SK-N-SH (cell line): ENCODE measurements around the gene NHLRC2. TPM values are rescaled to one million over a fixed set of nuclear protein-coding genes. Genes with fewer than 3 reads are reported as not detected.

Experiments
- CTCF ChIA-PET: fragments of 300-600, 350-600 bp; formaldehyde crosslinking; extraction: SDS; loops from one replicate; lab custom pipeline; 2021; lab: Yijun Ruan, JAX
- POLR2A ChIA-PET: fragments of 350-600 bp; sonication (Branson Sonifier 250); formaldehyde crosslinking; extraction: SDS; loops from one replicate; lab custom pipeline; 2020; ENCODE audit warnings: antibody characterized with exemption, inconsistent platforms; lab: Yijun Ruan, JAX
- DNase-seq: peaks from one replicate; pipeline ENCODE4 v3.0.0; 2012
- H2AFZ ChIP-seq: fragments of 200-600 bp; sonication (generic); 2 replicates; pipeline ENCODE4 v1.8.1; 2016; ENCODE audit warnings: antibody characterized with exemption, mild to moderate bottlenecking, low read depth
- H3F3A ChIP-seq: fragments of 200-600 bp; sonication (generic); replicated peaks from 2 replicates; pipeline ENCODE3; 2016; ENCODE audit warnings: antibody characterized with exemption, mild to moderate bottlenecking; ENCODE audit not compliant: insufficient read depth
- H3K27ac ChIP-seq, 2 experiments: fragments of 200-500 bp in 1 of 2; fragments of 200-600 bp in 1 of 2; sonication (Bioruptor generic) in 1 of 2; sonication (generic), shearing (Covaris generic) in 1 of 2; 2 replicates each; pipeline versions ENCODE4 v1.5.1 to v1.6.1; 2014 to 2016; ENCODE audit warnings: low read depth in 2 of 2, inconsistent platforms in 1 of 2, low read length in 1 of 2, mild to moderate bottlenecking in 1 of 2, mixed read lengths in 1 of 2
- H3K27me3 ChIP-seq: fragments of 200-600 bp; sonication (generic), shearing (Covaris generic); 2 replicates; pipeline ENCODE4 v1.6.1; 2016; ENCODE audit warnings: mixed run types; ENCODE audit not compliant: insufficient read depth
- H3K36me3 ChIP-seq, 2 experiments: fragments of 200-500 bp in 1 of 2; fragments of 200-600 bp in 1 of 2; sonication (Bioruptor generic) in 1 of 2; sonication (generic) in 1 of 2; replicated peaks in 1 of 2; 2 replicates each; pipeline versions ENCODE3 to v1.5.1; 2014 to 2016; ENCODE audit warnings: low read length in 1 of 2, mild to moderate bottlenecking in 1 of 2; ENCODE audit not compliant: insufficient read depth in 2 of 2, control insufficient read depth in 1 of 2
- H3K4me1 ChIP-seq, 2 experiments: fragments of 200-500 bp in 1 of 2; fragments of 200-600 bp in 1 of 2; sonication (Bioruptor generic) in 1 of 2; sonication (generic), shearing (Covaris generic) in 1 of 2; 2 replicates each; pipeline versions ENCODE4 v1.5.1 to v1.6.1; 2014 to 2016; ENCODE audit warnings: low read depth in 1 of 2, low read length in 1 of 2, mixed run types in 1 of 2; ENCODE audit not compliant: insufficient read depth in 2 of 2, control insufficient read depth in 1 of 2
- H3K4me2 ChIP-seq: fragments of 200-600 bp; sonication (generic), shearing (Covaris generic); 2 replicates; pipeline ENCODE4 v1.6.1; 2017; ENCODE audit warnings: mixed run types
- H3K4me3 ChIP-seq, 2 experiments: fragments of 200-500 bp in 1 of 2; fragments of 200-600 bp in 1 of 2; sonication (Bioruptor generic) in 1 of 2; sonication (generic), shearing (Covaris generic) in 1 of 2; 2 replicates each; pipeline versions ENCODE4 v1.5.1 to v1.8.1; 2014 to 2016; ENCODE audit warnings: low read depth in 2 of 2, inconsistent platforms in 1 of 2, low read length in 1 of 2, mild to moderate bottlenecking in 1 of 2, mixed read lengths in 1 of 2, moderate library complexity in 1 of 2
- H3K79me2 ChIP-seq: fragments of 200-600 bp; sonication (generic); 2 replicates; pipeline ENCODE4 v1.8.1; 2017; ENCODE audit warnings: mild to moderate bottlenecking; ENCODE audit not compliant: insufficient read depth
- H3K9ac ChIP-seq: fragments of 200-600 bp; sonication (generic); 2 replicates; pipeline ENCODE4 v1.6.1; 2017; ENCODE audit warnings: mixed run types
- H3K9me2 ChIP-seq: fragments of 200-600 bp; sonication (generic); 2 replicates; pipeline ENCODE4 v1.6.1; 2017; ENCODE audit warnings: mixed run types
- H3K9me3 ChIP-seq: fragments of 200-600 bp; sonication (generic); 2 replicates; pipeline ENCODE4 v1.6.1; 2017; ENCODE audit warnings: mixed run types, mild to moderate bottlenecking, moderate library complexity
- H4K20me1 ChIP-seq: fragments of 200-600 bp; sonication (generic); 2 replicates; pipeline ENCODE4 v1.6.1; 2017; ENCODE audit warnings: mild to moderate bottlenecking, mixed run types; ENCODE audit not compliant: insufficient read depth
- CHD2 ChIP-seq: fragments of 150-350 bp; IDR thresholded peaks from 2 replicates; pipeline ENCODE4 v1.6.1; 2018; ENCODE audit warnings: low read length; ENCODE audit not compliant: partially characterized antibody
- ELF1 ChIP-seq: IDR thresholded peaks from 2 replicates; pipeline ENCODE4 v1.4.0; 2012
- FOXM1 ChIP-seq: IDR thresholded peaks from 2 replicates; pipeline ENCODE4 v1.4.0; 2012; ENCODE audit warnings: low read depth, mild to moderate bottlenecking
- JUND ChIP-seq: IDR thresholded peaks from 2 replicates; pipeline ENCODE4 v1.4.0; 2012
- MEF2A ChIP-seq: IDR thresholded peaks from 2 replicates; pipeline ENCODE4 v1.4.0; 2012; ENCODE audit warnings: low read depth, borderline replicate concordance
- NFIC ChIP-seq: IDR thresholded peaks from 2 replicates; pipeline ENCODE4 v1.4.0; 2012; ENCODE audit warnings: borderline replicate concordance
- RCOR1 ChIP-seq: fragments of 150-350 bp; IDR thresholded peaks from 2 replicates; pipeline ENCODE4 v1.6.1; 2017; ENCODE audit warnings: antibody characterized with exemption, low read length
- SIN3A ChIP-seq: IDR thresholded peaks from 2 replicates; pipeline ENCODE4 v1.6.1; 2012; ENCODE audit warnings: low read depth, mild to moderate bottlenecking, low read length, moderate library complexity, borderline replicate concordance
- SMC3 ChIP-seq: IDR thresholded peaks from 2 replicates; pipeline ENCODE4 v1.6.1; 2012; ENCODE audit warnings: low read depth, low read length, improper control_type of control experiment
- TAF1 ChIP-seq: IDR thresholded peaks from 2 replicates; pipeline ENCODE4 v1.6.1; 2012; ENCODE audit warnings: low read depth, mild to moderate bottlenecking, low read length, moderate library complexity, borderline replicate concordance
- YY1 ChIP-seq: IDR thresholded peaks from 2 replicates; pipeline ENCODE4 v1.4.0; 2012; ENCODE audit warnings: low read depth, mild to moderate bottlenecking
- WGBS: methylation state at CpG from one replicate; pipeline ENCODE4 v1.1.6; 2017; ENCODE audit warnings: low lambda C conversion rate; 5-methylcytosine and 5-hydroxymethylcytosine counted together
- polyA plus RNA-seq, 3 experiments: library from polyadenylated mRNA; depleted of rRNA; stranded (reverse); fragments of >200 nt; gene quantifications; 2 replicates each; pipeline ENCODE4 v1.2.3, GENCODE V29; 2012
- TF ChIP-seq, protein P1 (sequence below): fragments of 200-600 bp; sonication (generic); IDR thresholded peaks from 2 replicates; pipeline ENCODE4 v1.6.1; 2017; ENCODE audit warnings: antibody characterized with exemption, mild to moderate bottlenecking, moderate library complexity
- TF ChIP-seq, protein P2 (sequence below): fragments of 150-350 bp; IDR thresholded peaks from 2 replicates; pipeline ENCODE4 v1.6.1; 2016; ENCODE audit warnings: mild to moderate bottlenecking, low read depth, low read length
- TF ChIP-seq, protein P3 (sequence below): IDR thresholded peaks from 2 replicates; pipeline ENCODE4; 2012
- TF ChIP-seq, protein P4 (sequence below): IDR thresholded peaks from 2 replicates; pipeline ENCODE4 v1.4.0; 2012; ENCODE audit warnings: low read depth, borderline replicate concordance
- TF ChIP-seq, protein P5 (sequence below): IDR thresholded peaks from 2 replicates; pipeline ENCODE4 v1.4.0; 2012; ENCODE audit warnings: low read depth

Gene NHLRC2
- polyA plus RNA-seq, 1 of the 3 experiments (the other 2 are of a cell fraction), result 2.8 TPM

DNA sequence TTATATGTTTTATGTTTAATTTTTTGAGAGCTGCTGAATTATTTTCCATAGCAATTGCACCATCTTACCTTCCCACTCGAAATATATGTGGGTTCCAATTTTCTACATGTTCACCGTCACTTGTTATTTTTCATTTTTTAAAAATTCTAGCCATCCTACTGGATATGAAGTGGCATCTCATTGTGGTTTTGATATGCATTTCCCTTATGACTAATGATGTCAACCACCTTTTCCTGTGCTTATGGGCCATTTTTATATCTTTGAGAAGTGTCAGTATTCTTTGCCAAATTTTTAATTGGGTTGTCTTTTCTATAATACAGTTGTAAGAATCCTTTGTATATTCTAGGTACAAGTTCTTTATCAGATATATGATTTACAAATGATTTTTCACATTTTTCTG, 27.8 kb downstream of the NHLRC2 start (continued):
- TF ChIP-seq, protein P1, sequence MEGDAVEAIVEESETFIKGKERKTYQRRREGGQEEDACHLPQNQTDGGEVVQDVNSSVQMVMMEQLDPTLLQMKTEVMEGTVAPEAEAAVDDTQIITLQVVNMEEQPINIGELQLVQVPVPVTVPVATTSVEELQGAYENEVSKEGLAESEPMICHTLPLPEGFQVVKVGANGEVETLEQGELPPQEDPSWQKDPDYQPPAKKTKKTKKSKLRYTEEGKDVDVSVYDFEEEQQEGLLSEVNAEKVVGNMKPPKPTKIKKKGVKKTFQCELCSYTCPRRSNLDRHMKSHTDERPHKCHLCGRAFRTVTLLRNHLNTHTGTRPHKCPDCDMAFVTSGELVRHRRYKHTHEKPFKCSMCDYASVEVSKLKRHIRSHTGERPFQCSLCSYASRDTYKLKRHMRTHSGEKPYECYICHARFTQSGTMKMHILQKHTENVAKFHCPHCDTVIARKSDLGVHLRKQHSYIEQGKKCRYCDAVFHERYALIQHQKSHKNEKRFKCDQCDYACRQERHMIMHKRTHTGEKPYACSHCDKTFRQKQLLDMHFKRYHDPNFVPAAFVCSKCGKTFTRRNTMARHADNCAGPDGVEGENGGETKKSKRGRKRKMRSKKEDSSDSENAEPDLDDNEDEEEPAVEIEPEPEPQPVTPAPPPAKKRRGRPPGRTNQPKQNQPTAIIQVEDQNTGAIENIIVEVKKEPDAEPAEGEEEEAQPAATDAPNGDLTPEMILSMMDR, result no peak
- TF ChIP-seq MEF2A, result no peak
- TF ChIP-seq RCOR1, result no peak
- TF ChIP-seq, protein P2, sequence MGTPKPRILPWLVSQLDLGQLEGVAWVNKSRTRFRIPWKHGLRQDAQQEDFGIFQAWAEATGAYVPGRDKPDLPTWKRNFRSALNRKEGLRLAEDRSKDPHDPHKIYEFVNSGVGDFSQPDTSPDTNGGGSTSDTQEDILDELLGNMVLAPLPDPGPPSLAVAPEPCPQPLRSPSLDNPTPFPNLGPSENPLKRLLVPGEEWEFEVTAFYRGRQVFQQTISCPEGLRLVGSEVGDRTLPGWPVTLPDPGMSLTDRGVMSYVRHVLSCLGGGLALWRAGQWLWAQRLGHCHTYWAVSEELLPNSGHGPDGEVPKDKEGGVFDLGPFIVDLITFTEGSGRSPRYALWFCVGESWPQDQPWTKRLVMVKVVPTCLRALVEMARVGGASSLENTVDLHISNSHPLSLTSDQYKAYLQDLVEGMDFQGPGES, result no peak

DNA sequence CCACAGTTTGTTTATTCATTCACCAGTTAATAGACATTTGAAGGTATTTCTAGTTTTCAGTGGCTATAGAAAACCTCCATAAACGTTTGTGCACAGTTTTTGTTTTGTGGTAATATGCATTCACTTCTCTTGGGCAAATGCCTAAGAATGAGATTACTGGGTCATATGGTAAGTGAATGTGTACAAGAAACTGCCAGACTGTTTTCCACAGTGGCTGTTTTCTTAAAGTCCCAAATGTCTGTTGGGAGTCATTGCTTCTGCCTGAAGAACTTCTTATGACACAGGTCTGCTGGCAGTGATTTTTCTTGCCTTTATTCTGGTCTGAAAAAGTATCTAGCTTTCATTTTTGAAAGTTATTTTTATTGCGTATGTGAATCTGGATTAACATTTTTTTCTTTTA, 35.5 kb downstream of the NHLRC2 start:
- 0 out of 2 replicates have a peak, but pooled peaks cover 3% of the 10 kb centered on the region for H3K9me3 ChIP-seq
- no peaks in the 10 kb centered on the region for H3K9me2 ChIP-seq
- H3K4me2 ChIP-seq, result no peak overlapping the region
- no peak overlapping the region for H3K27ac ChIP-seq
- POLR2A ChIA-PET, result no interaction called here
- H3K9ac ChIP-seq, result no peak overlapping the region
- H3K4me1 ChIP-seq, result peaks cover 0 to under 1% of the 10 kb centered on the region in 2 experiments; a peak in 1 of 4 replicates
- H3K4me3 ChIP-seq, result no peak overlapping the region
- whole genome bisulfite sequencing, result 77% methylated on average over 2 of the region's 2 CpGs
- no peaks in the 10 kb centered on the region for H4K20me1 ChIP-seq
- H3K79me2 ChIP-seq, result no peaks in the 10 kb centered on the region
- peaks cover 3% of the 10 kb centered on the region for H3F3A ChIP-seq
- CTCF ChIA-PET, result no interaction called here
- H2AFZ ChIP-seq, result no peak overlapping the region
- H3K36me3 ChIP-seq, result peaks cover 20 to 39% of the 10 kb centered on the region in 2 experiments
- no peaks in the 10 kb centered on the region for H3K27me3 ChIP-seq
- no peak for TF ChIP-seq NFIC
- TF ChIP-seq YY1, result no peak
- no peak for TF ChIP-seq TAF1
- no peak for TF ChIP-seq SIN3A
- TF ChIP-seq, protein P3, sequence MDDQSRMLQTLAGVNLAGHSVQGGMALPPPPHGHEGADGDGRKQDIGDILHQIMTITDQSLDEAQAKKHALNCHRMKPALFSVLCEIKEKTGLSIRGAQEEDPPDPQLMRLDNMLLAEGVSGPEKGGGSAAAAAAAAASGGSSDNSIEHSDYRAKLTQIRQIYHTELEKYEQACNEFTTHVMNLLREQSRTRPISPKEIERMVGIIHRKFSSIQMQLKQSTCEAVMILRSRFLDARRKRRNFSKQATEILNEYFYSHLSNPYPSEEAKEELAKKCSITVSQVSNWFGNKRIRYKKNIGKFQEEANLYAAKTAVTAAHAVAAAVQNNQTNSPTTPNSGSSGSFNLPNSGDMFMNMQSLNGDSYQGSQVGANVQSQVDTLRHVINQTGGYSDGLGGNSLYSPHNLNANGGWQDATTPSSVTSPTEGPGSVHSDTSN, result no peak
- TF ChIP-seq CHD2, result no peak
- no peak for TF ChIP-seq SMC3
- no peak for TF ChIP-seq MEF2A
- no peak for DNase-seq

DNA sequence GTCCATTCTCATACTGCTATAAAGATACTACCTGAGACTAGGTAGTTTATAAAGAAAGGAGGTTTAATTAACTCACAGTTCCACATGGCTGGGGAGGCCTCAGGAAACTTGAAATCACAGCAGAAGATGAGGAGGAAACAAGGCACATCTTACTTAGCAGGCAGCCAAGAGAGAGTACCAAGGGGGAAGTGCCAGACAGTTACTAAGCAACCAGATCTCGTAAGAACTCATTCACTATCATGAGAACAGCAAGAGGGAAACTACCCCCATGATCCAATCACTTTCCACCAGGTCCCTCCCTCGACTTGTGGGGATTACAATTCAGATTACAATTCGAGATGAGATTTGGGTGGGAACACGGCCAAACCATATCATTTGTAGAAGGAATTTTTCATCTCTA, 36.3 kb downstream of the NHLRC2 start:
- Histone ChIP-seq H3K79me2 (no peaks in the 10 kb centered on the region), H3K4me1 (peaks cover 0 to 8% of the 10 kb centered on the region in 2 experiments; a peak in 1 of 4 replicates), H4K20me1 (no peaks in the 10 kb centered on the region), H3K9me3 (no peaks in the 10 kb centered on the region), H3K4me3 (no peak overlapping the region), H3F3A (peaks cover 3% of the 10 kb centered on the region), H3K9ac (no peak overlapping the region), H3K4me2 (no peak overlapping the region), H3K9me2 (no peaks in the 10 kb centered on the region), H2AFZ (no peak overlapping the region), H3K27me3 (no peaks in the 10 kb centered on the region), H3K36me3 (peaks cover 16 to 30% of the 10 kb centered on the region in 2 experiments), H3K27ac (no peak overlapping the region)
- DNase-seq, result no peak
- ChIA-PET CTCF (no interaction called here), POLR2A (no interaction called here)
- WGBS, result 96% methylated on average over 4 of the region's 4 CpGs
- no peak for TF ChIP-seq ELF1
- TF ChIP-seq, protein P1, result no peak
- no peak for TF ChIP-seq SMC3
- no peak for TF ChIP-seq SIN3A
- TF ChIP-seq, protein P3, result no peak
- TF ChIP-seq, protein P4, sequence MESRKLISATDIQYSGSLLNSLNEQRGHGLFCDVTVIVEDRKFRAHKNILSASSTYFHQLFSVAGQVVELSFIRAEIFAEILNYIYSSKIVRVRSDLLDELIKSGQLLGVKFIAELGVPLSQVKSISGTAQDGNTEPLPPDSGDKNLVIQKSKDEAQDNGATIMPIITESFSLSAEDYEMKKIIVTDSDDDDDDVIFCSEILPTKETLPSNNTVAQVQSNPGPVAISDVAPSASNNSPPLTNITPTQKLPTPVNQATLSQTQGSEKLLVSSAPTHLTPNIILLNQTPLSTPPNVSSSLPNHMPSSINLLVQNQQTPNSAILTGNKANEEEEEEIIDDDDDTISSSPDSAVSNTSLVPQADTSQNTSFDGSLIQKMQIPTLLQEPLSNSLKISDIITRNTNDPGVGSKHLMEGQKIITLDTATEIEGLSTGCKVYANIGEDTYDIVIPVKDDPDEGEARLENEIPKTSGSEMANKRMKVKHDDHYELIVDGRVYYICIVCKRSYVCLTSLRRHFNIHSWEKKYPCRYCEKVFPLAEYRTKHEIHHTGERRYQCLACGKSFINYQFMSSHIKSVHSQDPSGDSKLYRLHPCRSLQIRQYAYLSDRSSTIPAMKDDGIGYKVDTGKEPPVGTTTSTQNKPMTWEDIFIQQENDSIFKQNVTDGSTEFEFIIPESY, result no peak
- no peak for TF ChIP-seq FOXM1
- TF ChIP-seq, protein P5, sequence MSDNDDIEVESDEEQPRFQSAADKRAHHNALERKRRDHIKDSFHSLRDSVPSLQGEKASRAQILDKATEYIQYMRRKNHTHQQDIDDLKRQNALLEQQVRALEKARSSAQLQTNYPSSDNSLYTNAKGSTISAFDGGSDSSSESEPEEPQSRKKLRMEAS, result no peak
- TF ChIP-seq JUND, result no peak
